ENCODE measurements around the gene ADD1. TPM values are rescaled to one million over a fixed set of nuclear protein-coding genes. Genes with fewer than 3 reads are reported as not detected.

Gene ADD1
- total RNA-seq, 1 donor from 2014 or later: 131 TPM

DNA sequence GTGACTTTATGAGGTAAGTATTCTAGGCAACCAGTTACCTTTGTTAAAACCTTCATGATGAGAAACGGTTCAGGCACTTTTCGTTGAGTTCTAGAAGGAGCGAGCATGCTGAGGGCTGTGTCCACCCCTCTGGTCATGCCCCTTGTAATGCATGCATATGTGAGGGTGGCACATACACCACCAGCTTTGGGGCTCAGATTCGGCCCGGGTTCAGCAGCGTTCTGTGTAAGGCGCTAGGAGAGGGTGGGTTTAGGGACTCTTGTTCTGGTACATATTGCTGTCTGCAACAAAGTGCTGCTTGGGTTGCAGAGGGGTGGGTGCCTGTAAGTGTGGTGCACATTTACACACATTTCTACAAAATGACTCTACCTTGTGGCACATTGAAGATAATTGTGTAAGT, 65.0 kb downstream of the ADD1 start:
- Mint-ChIP-seq H3K4me1 (no peaks in the 10 kb centered on the region), H3K27ac (no peak overlapping the region), H3K27me3 (ENCODE audit: insufficient read depth, low read depth) (peaks cover 7% of the 10 kb centered on the region), H3K9me3 (no peaks in the 10 kb centered on the region), H3K36me3 (peaks cover 11% of the 10 kb centered on the region), H3K4me3 (no peak overlapping the region)
- DNase-seq (ENCODE audit: low spot score): no peak
- no peak overlapping the region for H3K9ac ChIP-seq
- H3K36me3 ChIP-seq: no peaks in the 10 kb centered on the region
- H4K20me1 ChIP-seq (ENCODE audit: low read depth): peaks cover 7% of the 10 kb centered on the region
- H3K9me3 ChIP-seq (ENCODE audit: low read depth): no peaks in the 10 kb centered on the region
- no peaks in the 10 kb centered on the region for H3K4me1 ChIP-seq
- H2AFZ ChIP-seq (replicated peaks): no peak overlapping the region
- H3K27ac ChIP-seq: no peak overlapping the region
- H3F3A ChIP-seq (ENCODE audit: low read depth): no peaks in the 10 kb centered on the region
- H3K27me3 ChIP-seq: no peaks in the 10 kb centered on the region
- no peak overlapping the region for H3K4me2 ChIP-seq
- no peaks in the 10 kb centered on the region for H3K79me2 ChIP-seq (ENCODE audit: low read depth)
- H3K4me3 ChIP-seq: no peak overlapping the region
- TF ChIP-seq CTCF (IDR thresholded peaks at IDR 0.05) (no peak), EZH2phosphoT487 (IDR thresholded peaks at IDR 0.05) (no peak), EZH2 (IDR thresholded peaks at IDR 0.05) (no peak)

- Histone ChIP-seq H3K27me3 (no peaks in the 10 kb centered on the region), H3K36me3 (no peaks in the 10 kb centered on the region), H4K20me1 (ENCODE audit: low read depth) (peaks cover 7% of the 10 kb centered on the region), H3K9ac (no peak overlapping the region), H3K79me2 (ENCODE audit: low read depth) (no peaks in the 10 kb centered on the region), H3F3A (ENCODE audit: low read depth) (no peaks in the 10 kb centered on the region), H3K4me1 (no peaks in the 10 kb centered on the region), H3K27ac (no peak overlapping the region), H3K4me3 (no peak overlapping the region), H3K4me2 (no peak overlapping the region), H3K9me3 (ENCODE audit: low read depth) (no peaks in the 10 kb centered on the region), H2AFZ (replicated peaks) (no peak overlapping the region)
- Mint-ChIP-seq H3K9me3 (no peaks in the 10 kb centered on the region), H3K4me3 (no peak overlapping the region), H3K27me3 (ENCODE audit: insufficient read depth, low read depth) (peaks cover 7% of the 10 kb centered on the region), H3K36me3 (peaks cover 14% of the 10 kb centered on the region), H3K27ac (no peak overlapping the region), H3K4me1 (no peaks in the 10 kb centered on the region)
- DNase-seq (ENCODE audit: low spot score): no peak
- TF ChIP-seq CTCF (IDR thresholded peaks at IDR 0.05) (no peak), EZH2 (IDR thresholded peaks at IDR 0.05) (no peak), EZH2phosphoT487 (IDR thresholded peaks at IDR 0.05) (no peak)
Observed at GRCh38 chr4:2909583-2909982, 65.9 kb downstream of the ADD1 start.

DNA sequence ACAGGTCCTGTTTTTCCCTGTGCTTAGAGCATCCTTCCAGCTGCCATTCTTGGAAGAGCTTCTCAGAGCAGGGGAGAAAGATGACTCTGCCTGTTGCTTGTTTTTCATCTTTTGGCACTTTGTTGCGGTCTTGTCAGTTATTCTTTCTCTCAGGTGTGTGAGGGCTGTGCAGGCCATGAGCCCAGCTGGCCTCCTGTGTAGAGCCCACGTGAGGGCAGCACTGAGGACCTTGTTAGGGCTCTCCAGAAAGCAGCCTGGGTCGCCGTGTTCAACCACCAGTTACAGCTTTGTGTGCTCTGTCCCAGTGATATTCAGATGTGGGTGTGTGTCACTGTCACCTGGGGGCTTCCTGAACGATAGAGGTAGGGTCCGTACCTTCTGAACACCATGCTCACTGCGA, 66.8 kb downstream of the ADD1 start:
- no peak overlapping the region for H3K4me2 ChIP-seq
- no peaks in the 10 kb centered on the region for H3F3A ChIP-seq (ENCODE audit: low read depth)
- Mint-ChIP-seq H3K4me1 (no peaks in the 10 kb centered on the region), H3K27me3 (ENCODE audit: insufficient read depth, low read depth) (peaks cover 7% of the 10 kb centered on the region), H3K27ac (no peak overlapping the region), H3K4me3 (no peak overlapping the region), H3K36me3 (peaks cover 18% of the 10 kb centered on the region), H3K9me3 (no peaks in the 10 kb centered on the region)
- H3K9me3 ChIP-seq (ENCODE audit: low read depth): no peaks in the 10 kb centered on the region
- H3K27me3 ChIP-seq: no peaks in the 10 kb centered on the region
- H3K9ac ChIP-seq: no peak overlapping the region
- H3K4me3 ChIP-seq: no peak overlapping the region
- no peaks in the 10 kb centered on the region for H3K79me2 ChIP-seq (ENCODE audit: low read depth)
- H3K4me1 ChIP-seq: no peaks in the 10 kb centered on the region
- DNase-seq (ENCODE audit: low spot score): peak; percentile 26
- no peak overlapping the region for H3K27ac ChIP-seq
- peaks cover 7% of the 10 kb centered on the region for H4K20me1 ChIP-seq (ENCODE audit: low read depth)
- H2AFZ ChIP-seq (replicated peaks): no peak overlapping the region
- no peaks in the 10 kb centered on the region for H3K36me3 ChIP-seq
- TF ChIP-seq EZH2phosphoT487 (IDR thresholded peaks at IDR 0.05) (no peak), CTCF (IDR thresholded peaks at IDR 0.05) (peak; percentile 20)

Measured in neural progenitor cell (in vitro differentiated cells).